Measurements from ENCODE around the gene RHOXF1.

GRCh38 chrX:120136128-120136527, 20.4 kb upstream of the RHOXF1 start:
- TF ChIP-seq CTCF (conservative IDR thresholded peaks at IDR 0.05; ENCODE audit: low read depth in 2 of 2) (no peak), POLR2AphosphoS5 (IDR thresholded peaks at IDR 0.05; ENCODE audit: low read depth) (no peak)
